GM18508 (cell line): Measurements from ENCODE around the gene VGLL2.

ENCODE experiments used
- ATAC-seq: cut with Tn5 transposase; IDR thresholded peaks from one replicate; pipeline ENCODE4 v1.9.1; 2021; ENCODE audit warnings: moderate number of reproducible peaks; ENCODE audit not compliant: insufficient read depth, unreplicated experiment

The VGLL2 gene

GRCh38 chr6:117309611-117310010 is 44.3 kb downstream of the VGLL2 start:
- ATAC-seq = no peak

- ATAC-seq = no peak
These were observed 46.0 kb downstream of the VGLL2 start for GRCh38 chr6:117311310-117311709.

DNA sequence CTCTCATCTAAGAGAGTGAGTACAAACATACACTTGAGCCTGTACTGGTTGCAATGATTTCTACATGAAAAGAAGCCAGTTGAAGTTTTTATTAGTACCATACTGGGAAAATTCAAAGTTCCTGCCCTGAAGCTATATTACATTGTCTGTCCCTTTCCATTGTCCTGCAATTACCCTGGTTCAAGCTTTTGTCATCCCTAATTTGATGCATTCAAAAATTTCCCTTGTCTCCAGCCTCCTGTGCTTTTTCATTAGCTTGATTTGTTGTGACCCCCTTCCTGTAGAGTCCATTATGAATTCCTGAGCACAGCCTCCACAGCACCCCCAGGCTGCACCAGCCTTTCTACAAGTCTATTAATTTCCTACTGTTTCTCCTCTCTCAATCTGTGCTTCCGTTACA is 46.4 kb downstream of the VGLL2 start:
- no peak for ATAC-seq

GRCh38 chr6:117317261-117317660 is 51.9 kb downstream of the VGLL2 start:
- no peak for ATAC-seq
